ENCODE data around the gene GAGE12G.
"Not testable (repeated sequence)": the region's sequence is repeated elsewhere in the genome, so short reads cannot be mapped to it uniquely, and the experiment has no call there.

DNA sequence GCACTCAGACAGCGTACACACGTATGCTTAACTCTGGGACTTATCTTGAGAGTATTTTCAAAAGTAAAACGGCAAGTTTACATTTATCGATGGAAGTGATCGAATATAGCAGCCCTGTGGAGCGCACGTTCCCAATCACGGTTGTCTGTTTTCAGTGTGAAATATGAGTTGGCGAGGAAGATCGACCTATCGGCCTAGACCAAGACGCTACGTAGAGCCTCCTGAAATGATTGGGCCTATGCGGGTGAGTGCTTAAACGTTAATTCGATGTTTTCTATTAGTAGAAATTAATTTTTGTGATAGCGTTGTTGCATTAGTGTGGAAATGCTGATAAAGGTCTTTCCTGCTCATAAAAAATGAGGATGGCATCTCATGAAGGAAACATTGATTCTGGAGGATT is 20.3 kb downstream of the GAGE12G start:
- not testable (repeated sequence) for TF ChIP-seq POLR2AphosphoS5 (IDR thresholded peaks at IDR 0.05; ENCODE audit: low read depth, low read length); EZH2 (IDR thresholded peaks at IDR 0.05; ENCODE audit: low read depth, low read length, severe bottlenecking)

Measured in H1 (cell line).